SK-N-SH (cell line): ENCODE results near the gene EIPR1. TPM values are rescaled to one million over a fixed set of nuclear protein-coding genes. Genes with fewer than 3 reads are reported as not detected.

ENCODE experiments used
- CTCF ChIA-PET: fragments of 300-600, 350-600 bp; formaldehyde crosslinking; extraction: SDS; loops from one replicate; lab custom pipeline; 2021; lab: Yijun Ruan, JAX
- POLR2A ChIA-PET: fragments of 350-600 bp; sonication (Branson Sonifier 250); formaldehyde crosslinking; extraction: SDS; loops from one replicate; lab custom pipeline; 2020; ENCODE audit warnings: antibody characterized with exemption, inconsistent platforms; lab: Yijun Ruan, JAX
- DNase-seq: peaks from one replicate; pipeline ENCODE4 v3.0.0; 2012
- H2AFZ ChIP-seq: fragments of 200-600 bp; sonication (generic); 2 replicates; pipeline ENCODE4 v1.8.1; 2016; ENCODE audit warnings: antibody characterized with exemption, mild to moderate bottlenecking, low read depth
- H3F3A ChIP-seq: fragments of 200-600 bp; sonication (generic); replicated peaks from 2 replicates; pipeline ENCODE3; 2016; ENCODE audit warnings: antibody characterized with exemption, mild to moderate bottlenecking; ENCODE audit not compliant: insufficient read depth
- H3K27ac ChIP-seq, 2 experiments: fragments of 200-500 bp in 1 of 2; fragments of 200-600 bp in 1 of 2; sonication (Bioruptor generic) in 1 of 2; sonication (generic), shearing (Covaris generic) in 1 of 2; 2 replicates each; pipeline versions ENCODE4 v1.5.1 to v1.6.1; 2014 to 2016; ENCODE audit warnings: low read depth in 2 of 2, inconsistent platforms in 1 of 2, low read length in 1 of 2, mild to moderate bottlenecking in 1 of 2, mixed read lengths in 1 of 2
- H3K27me3 ChIP-seq: fragments of 200-600 bp; sonication (generic), shearing (Covaris generic); 2 replicates; pipeline ENCODE4 v1.6.1; 2016; ENCODE audit warnings: mixed run types; ENCODE audit not compliant: insufficient read depth
- H3K36me3 ChIP-seq, 2 experiments: fragments of 200-500 bp in 1 of 2; fragments of 200-600 bp in 1 of 2; sonication (Bioruptor generic) in 1 of 2; sonication (generic) in 1 of 2; replicated peaks in 1 of 2; 2 replicates each; pipeline versions ENCODE3 to v1.5.1; 2014 to 2016; ENCODE audit warnings: low read length in 1 of 2, mild to moderate bottlenecking in 1 of 2; ENCODE audit not compliant: insufficient read depth in 2 of 2, control insufficient read depth in 1 of 2
- H3K4me1 ChIP-seq, 2 experiments: fragments of 200-500 bp in 1 of 2; fragments of 200-600 bp in 1 of 2; sonication (Bioruptor generic) in 1 of 2; sonication (generic), shearing (Covaris generic) in 1 of 2; 2 replicates each; pipeline versions ENCODE4 v1.5.1 to v1.6.1; 2014 to 2016; ENCODE audit warnings: low read depth in 1 of 2, low read length in 1 of 2, mixed run types in 1 of 2; ENCODE audit not compliant: insufficient read depth in 2 of 2, control insufficient read depth in 1 of 2
- H3K4me2 ChIP-seq: fragments of 200-600 bp; sonication (generic), shearing (Covaris generic); 2 replicates; pipeline ENCODE4 v1.6.1; 2017; ENCODE audit warnings: mixed run types
- H3K4me3 ChIP-seq, 2 experiments: fragments of 200-500 bp in 1 of 2; fragments of 200-600 bp in 1 of 2; sonication (Bioruptor generic) in 1 of 2; sonication (generic), shearing (Covaris generic) in 1 of 2; 2 replicates each; pipeline versions ENCODE4 v1.5.1 to v1.8.1; 2014 to 2016; ENCODE audit warnings: low read depth in 2 of 2, inconsistent platforms in 1 of 2, low read length in 1 of 2, mild to moderate bottlenecking in 1 of 2, mixed read lengths in 1 of 2, moderate library complexity in 1 of 2
- H3K79me2 ChIP-seq: fragments of 200-600 bp; sonication (generic); 2 replicates; pipeline ENCODE4 v1.8.1; 2017; ENCODE audit warnings: mild to moderate bottlenecking; ENCODE audit not compliant: insufficient read depth
- H3K9ac ChIP-seq: fragments of 200-600 bp; sonication (generic); 2 replicates; pipeline ENCODE4 v1.6.1; 2017; ENCODE audit warnings: mixed run types
- H3K9me2 ChIP-seq: fragments of 200-600 bp; sonication (generic); 2 replicates; pipeline ENCODE4 v1.6.1; 2017; ENCODE audit warnings: mixed run types
- H3K9me3 ChIP-seq: fragments of 200-600 bp; sonication (generic); 2 replicates; pipeline ENCODE4 v1.6.1; 2017; ENCODE audit warnings: mixed run types, mild to moderate bottlenecking, moderate library complexity
- H4K20me1 ChIP-seq: fragments of 200-600 bp; sonication (generic); 2 replicates; pipeline ENCODE4 v1.6.1; 2017; ENCODE audit warnings: mild to moderate bottlenecking, mixed run types; ENCODE audit not compliant: insufficient read depth
- FOSL2 ChIP-seq: IDR thresholded peaks from 2 replicates; pipeline ENCODE4 v1.4.0; 2012; ENCODE audit warnings: low read depth, mild to moderate bottlenecking, moderate library complexity, borderline replicate concordance
- NFIC ChIP-seq: IDR thresholded peaks from 2 replicates; pipeline ENCODE4 v1.4.0; 2012; ENCODE audit warnings: borderline replicate concordance
- TAF1 ChIP-seq: IDR thresholded peaks from 2 replicates; pipeline ENCODE4 v1.6.1; 2012; ENCODE audit warnings: low read depth, mild to moderate bottlenecking, low read length, moderate library complexity, borderline replicate concordance
- TCF12 ChIP-seq: IDR thresholded peaks from 2 replicates; pipeline ENCODE4 v1.4.0; 2012
- TEAD4 ChIP-seq: IDR thresholded peaks from 2 replicates; pipeline ENCODE4 v1.4.0; 2012; ENCODE audit warnings: mild to moderate bottlenecking, borderline replicate concordance; ENCODE audit not compliant: insufficient read depth
- USF2 ChIP-seq: fragments of 150-350 bp; IDR thresholded peaks from 2 replicates; pipeline ENCODE4 v1.6.1; 2017; ENCODE audit warnings: antibody characterized with exemption, low read length, low read depth, borderline replicate concordance
- WGBS: methylation state at CpG from one replicate; pipeline ENCODE4 v1.1.6; 2017; ENCODE audit warnings: low lambda C conversion rate; 5-methylcytosine and 5-hydroxymethylcytosine counted together
- polyA plus RNA-seq, 3 experiments: library from polyadenylated mRNA; depleted of rRNA; stranded (reverse); fragments of >200 nt; gene quantifications; 2 replicates each; pipeline ENCODE4 v1.2.3, GENCODE V29; 2012
- TF ChIP-seq, protein P1 (sequence below): fragments of 200-600 bp; sonication (generic); IDR thresholded peaks from 2 replicates; pipeline ENCODE4 v1.6.1; 2017; ENCODE audit warnings: antibody characterized with exemption, mild to moderate bottlenecking, moderate library complexity

Gene EIPR1
- polyA plus RNA-seq, 1 of the 3 experiments (the other 2 are of a cell fraction): 85.9 TPM

DNA sequence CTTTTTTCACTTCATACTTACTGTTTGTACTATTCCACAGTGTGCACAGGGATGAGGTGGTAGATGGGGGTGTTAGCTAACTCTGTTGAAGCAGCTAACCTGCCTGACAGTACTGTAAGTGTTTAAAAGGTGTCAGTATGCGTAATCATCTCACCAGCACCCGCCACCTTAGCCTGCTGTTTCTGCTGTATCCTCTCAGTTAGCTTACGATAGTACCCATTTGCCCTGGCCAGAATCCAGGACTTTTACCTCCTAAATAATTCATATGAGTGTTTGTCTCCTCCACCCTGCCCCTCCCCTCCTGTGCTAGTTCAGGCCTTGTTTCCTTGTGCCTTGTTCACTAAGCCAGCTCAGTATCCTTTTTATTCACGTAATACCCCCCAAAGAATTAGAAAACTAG, 36.1 kb upstream of the EIPR1 start (continued):
- no peak for TF ChIP-seq TAF1
- TF ChIP-seq, protein P1, sequence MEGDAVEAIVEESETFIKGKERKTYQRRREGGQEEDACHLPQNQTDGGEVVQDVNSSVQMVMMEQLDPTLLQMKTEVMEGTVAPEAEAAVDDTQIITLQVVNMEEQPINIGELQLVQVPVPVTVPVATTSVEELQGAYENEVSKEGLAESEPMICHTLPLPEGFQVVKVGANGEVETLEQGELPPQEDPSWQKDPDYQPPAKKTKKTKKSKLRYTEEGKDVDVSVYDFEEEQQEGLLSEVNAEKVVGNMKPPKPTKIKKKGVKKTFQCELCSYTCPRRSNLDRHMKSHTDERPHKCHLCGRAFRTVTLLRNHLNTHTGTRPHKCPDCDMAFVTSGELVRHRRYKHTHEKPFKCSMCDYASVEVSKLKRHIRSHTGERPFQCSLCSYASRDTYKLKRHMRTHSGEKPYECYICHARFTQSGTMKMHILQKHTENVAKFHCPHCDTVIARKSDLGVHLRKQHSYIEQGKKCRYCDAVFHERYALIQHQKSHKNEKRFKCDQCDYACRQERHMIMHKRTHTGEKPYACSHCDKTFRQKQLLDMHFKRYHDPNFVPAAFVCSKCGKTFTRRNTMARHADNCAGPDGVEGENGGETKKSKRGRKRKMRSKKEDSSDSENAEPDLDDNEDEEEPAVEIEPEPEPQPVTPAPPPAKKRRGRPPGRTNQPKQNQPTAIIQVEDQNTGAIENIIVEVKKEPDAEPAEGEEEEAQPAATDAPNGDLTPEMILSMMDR: no peak

DNA sequence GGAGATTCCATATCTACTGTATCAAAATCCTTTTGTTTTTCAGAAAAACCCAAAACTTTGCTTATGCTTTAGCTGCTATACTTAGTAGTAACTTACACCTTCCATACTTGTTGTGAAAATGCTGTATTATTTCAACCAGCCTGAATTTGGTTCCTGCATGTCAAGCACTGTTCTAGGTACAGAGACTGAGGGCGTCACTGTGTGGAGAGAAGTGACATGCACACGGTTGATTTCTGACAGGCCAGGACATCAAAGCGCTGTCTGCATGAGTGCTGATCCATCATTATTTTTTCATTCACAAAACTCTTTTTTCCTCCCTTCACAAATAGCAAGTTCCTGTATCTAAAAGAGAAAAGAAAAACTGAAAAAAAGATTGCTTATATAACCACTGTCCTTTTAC, 33.5 kb upstream of the EIPR1 start:
- ChIA-PET CTCF (interaction anchor here (0.7 to 0.8 kb wide), 2 partner anchors 12 to 51 kb away, joined by 3 read pairs; no protein-coding TSS in a partner anchor), POLR2A (no interaction called here)
- peaks cover 37 to 46% of the 10 kb centered on the region in 2 experiments for H3K36me3 ChIP-seq
- TF ChIP-seq TCF12 (no peak), TEAD4 (no peak)
- H3F3A ChIP-seq: peaks cover 5% of the 10 kb centered on the region
- H2AFZ ChIP-seq: no peak overlapping the region
- H3K27me3 ChIP-seq: no peaks in the 10 kb centered on the region
- 94% methylated on average over 3 of the region's 3 CpGs for WGBS
- no peak for DNase-seq
- H4K20me1 ChIP-seq: no peaks in the 10 kb centered on the region
- H3K9ac ChIP-seq: no peak overlapping the region
- no peak overlapping the region for H3K4me3 ChIP-seq
- H3K27ac ChIP-seq: no peak overlapping the region
- no peak overlapping the region for H3K4me2 ChIP-seq
- peaks cover 0 to 6% of the 10 kb centered on the region in 2 experiments; a peak in 1 of 4 replicates for H3K4me1 ChIP-seq
- H3K79me2 ChIP-seq: peaks cover 31% of the 10 kb centered on the region; the same call in 1 of the 2 replicates
- no peaks in the 10 kb centered on the region for H3K9me2 ChIP-seq
- no peaks in the 10 kb centered on the region for H3K9me3 ChIP-seq

DNA sequence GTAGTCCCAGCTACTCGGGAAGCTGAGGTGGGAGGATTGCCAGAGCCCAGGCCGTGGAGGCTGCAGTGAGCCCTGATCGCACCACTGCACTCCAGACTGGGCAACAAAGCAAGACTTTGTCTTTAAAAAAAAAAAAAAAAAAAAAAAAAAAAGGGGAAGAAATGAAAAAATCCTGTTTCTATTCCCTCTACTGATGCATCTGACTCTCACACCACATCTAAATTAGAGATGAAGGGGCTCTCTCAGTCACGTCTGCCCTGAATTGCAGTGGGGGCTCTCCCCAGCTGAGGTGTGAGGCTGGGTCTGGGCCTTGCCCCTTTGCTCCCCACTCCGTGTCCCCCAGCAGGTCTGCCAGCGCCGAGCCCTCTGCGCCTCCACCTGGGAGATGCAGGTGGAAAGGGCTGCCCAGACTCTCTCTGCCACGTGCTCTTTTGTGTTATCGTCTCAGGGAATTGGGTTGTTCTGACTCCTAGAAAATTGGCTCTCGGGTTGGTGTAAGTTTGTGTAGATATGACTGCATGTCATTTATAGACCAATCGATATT, 32.1 kb upstream of the EIPR1 start:
- H3K4me2 ChIP-seq: no peak overlapping the region
- WGBS: 96% methylated on average over 12 of the region's 12 CpGs
- peaks cover 0 to 6% of the 10 kb centered on the region in 2 experiments; a peak in 1 of 4 replicates for H3K4me1 ChIP-seq
- peaks cover 36 to 55% of the 10 kb centered on the region in 2 experiments for H3K36me3 ChIP-seq
- peaks cover 38% of the 10 kb centered on the region; the same call in 1 of the 2 replicates for H3K79me2 ChIP-seq
- no peaks in the 10 kb centered on the region for H3K9me2 ChIP-seq
- DNase-seq: no peak
- H3K9ac ChIP-seq: no peak overlapping the region
- TF ChIP-seq FOSL2 (no peak), USF2 (no peak), NFIC (no peak)
- peaks cover 5% of the 10 kb centered on the region for H3F3A ChIP-seq
- H3K9me3 ChIP-seq: no peaks in the 10 kb centered on the region
- no peak overlapping the region for H3K4me3 ChIP-seq
- H3K27me3 ChIP-seq: no peaks in the 10 kb centered on the region
- H3K27ac ChIP-seq: no peak overlapping the region
- CTCF ChIA-PET: interaction anchor here (1.8 kb wide), 1 partner anchor 14 kb away, joined by 11 read pairs; no protein-coding TSS in a partner anchor
- H4K20me1 ChIP-seq: no peaks in the 10 kb centered on the region
- POLR2A ChIA-PET: no interaction called here
- H2AFZ ChIP-seq: no peak overlapping the region
